ENCODE data around the gene APOA4. TPM values are rescaled to one million over a fixed set of nuclear protein-coding genes. Genes with fewer than 3 reads are reported as not detected.

Gene APOA4
- total and polyA plus RNA-seq, 9 of the 15 experiments (the other 6 are each of a cell fraction or from before 2014, with no cell fraction given), result 0.07 TPM; not detected in 8

DNA sequence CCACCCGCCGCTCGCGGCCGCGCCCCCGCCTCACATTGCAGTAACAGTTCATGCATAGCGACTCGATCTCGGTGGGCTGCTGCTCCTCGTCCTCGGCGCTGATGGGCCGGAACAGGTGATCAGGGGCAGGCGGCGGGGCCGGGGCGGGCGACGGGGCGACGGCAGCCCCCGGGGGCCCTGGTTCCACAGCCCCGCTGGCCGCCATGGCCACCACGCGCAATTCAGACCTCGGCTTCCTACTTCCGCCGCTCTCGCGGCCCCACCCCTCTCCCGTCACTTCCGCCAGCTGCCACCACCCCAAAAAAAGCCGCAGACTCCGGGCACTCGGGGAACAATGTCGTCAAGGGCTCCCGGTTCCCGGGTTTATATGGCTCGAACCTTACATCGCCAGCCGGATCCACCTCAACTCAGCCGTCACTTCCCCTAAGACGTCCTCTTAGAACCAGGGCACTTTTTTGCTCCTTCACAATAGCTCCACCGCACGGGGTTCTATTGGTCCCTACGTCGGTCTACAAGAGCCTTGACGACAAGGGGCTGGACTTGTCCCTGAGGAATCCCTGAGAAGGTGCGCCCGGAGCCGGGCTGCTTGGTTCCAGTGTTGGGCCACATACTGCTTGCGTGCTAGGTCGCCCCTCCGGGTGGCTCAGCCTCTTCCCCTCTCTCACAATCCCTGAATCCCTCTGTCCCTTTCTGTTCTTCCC is 35.2 kb downstream of the APOA4 start, which contains the start of gene ZPR1 (continued):
- TF ChIP-seq GATAD2B (IDR thresholded peaks at IDR 0.05; ENCODE audit: borderline replicate concordance) (no peak), ZNF395 (CRISPR knock-in tag; IDR thresholded peaks at IDR 0.05) (no peak), GTF2A2 (tag; IDR thresholded peaks at IDR 0.05) (no peak), ARID4B (CRISPR knock-in tag; IDR thresholded peaks at IDR 0.05) (peak; percentile 54), SMARCC2 (IDR thresholded peaks at IDR 0.05; ENCODE audit: low read depth) (no peak), NR2C1 (IDR thresholded peaks at IDR 0.05) (no peak), NR2C1 (tag; IDR thresholded peaks at IDR 0.05) (no peak), MAZ (CRISPR knock-in tag; conservative IDR thresholded peaks at IDR 0.05 in 1 of 2, IDR thresholded peaks at IDR 0.05 in 1 of 2) (peak; percentile 48 to 64; a peak in 3 of 4 replicates), ZC3H8 (IDR thresholded peaks at IDR 0.05) (no peak), ZNF24 (IDR thresholded peaks at IDR 0.05) (no peak), NR1H2 (CRISPR knock-in tag; IDR thresholded peaks at IDR 0.05) (no peak)
- TF ChIP-seq, protein P1, sequence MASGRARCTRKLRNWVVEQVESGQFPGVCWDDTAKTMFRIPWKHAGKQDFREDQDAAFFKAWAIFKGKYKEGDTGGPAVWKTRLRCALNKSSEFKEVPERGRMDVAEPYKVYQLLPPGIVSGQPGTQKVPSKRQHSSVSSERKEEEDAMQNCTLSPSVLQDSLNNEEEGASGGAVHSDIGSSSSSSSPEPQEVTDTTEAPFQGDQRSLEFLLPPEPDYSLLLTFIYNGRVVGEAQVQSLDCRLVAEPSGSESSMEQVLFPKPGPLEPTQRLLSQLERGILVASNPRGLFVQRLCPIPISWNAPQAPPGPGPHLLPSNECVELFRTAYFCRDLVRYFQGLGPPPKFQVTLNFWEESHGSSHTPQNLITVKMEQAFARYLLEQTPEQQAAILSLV (tag; IDR thresholded peaks at IDR 0.05), result no peak
- TF ChIP-seq, protein P2, sequence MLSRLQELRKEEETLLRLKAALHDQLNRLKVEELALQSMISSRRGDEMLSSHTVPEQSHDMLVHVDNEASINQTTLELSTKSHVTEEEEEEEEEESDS (CRISPR knock-in tag; IDR thresholded peaks at IDR 0.05), result no peak
